Measurements from ENCODE around the gene C7orf33.

C7orf33 gene

GRCh38 chr7:148630078-148630477, 39.5 kb downstream of the C7orf33 start:
- no peak for DNase-seq

GRCh38 chr7:148633761-148634160, 43.2 kb downstream of the C7orf33 start:
- DNase-seq = no peak

- DNase-seq = no peak
Measured at GRCh38 chr7:148637094-148637493, 46.5 kb downstream of the C7orf33 start.

GRCh38 chr7:148645898-148646297, 55.3 kb downstream of the C7orf33 start:
- no peak for DNase-seq

- DNase-seq = no peak
Measured at GRCh38 chr7:148650232-148650858, 59.8 kb downstream of the C7orf33 start.

GRCh38 chr7:148652773-148653172, 62.2 kb downstream of the C7orf33 start:
- DNase-seq = no peak

GRCh38 chr7:148657929-148658328, 67.4 kb downstream of the C7orf33 start:
- no peak for DNase-seq

GRCh38 chr7:148661471-148661870, 70.9 kb downstream of the C7orf33 start:
- DNase-seq = no peak

- no peak for DNase-seq
Measured at GRCh38 chr7:148662646-148663045, 72.1 kb downstream of the C7orf33 start.

GRCh38 chr7:148664324-148664723, 73.8 kb downstream of the C7orf33 start:
- DNase-seq = no peak

GRCh38 chr7:148665221-148665620, 74.7 kb downstream of the C7orf33 start:
- no peak for DNase-seq

All from CD4-positive, alpha-beta T cell treated with Interleukin-17A for 4 hours (primary cell).